ENCODE results near the gene NUDT22. TPM values are rescaled to one million over a fixed set of nuclear protein-coding genes. Genes with fewer than 3 reads are reported as not detected.

The NUDT22 gene
- total RNA-seq, 2 donors from 2014 or later = 58.8 to 82.0 TPM

DNA sequence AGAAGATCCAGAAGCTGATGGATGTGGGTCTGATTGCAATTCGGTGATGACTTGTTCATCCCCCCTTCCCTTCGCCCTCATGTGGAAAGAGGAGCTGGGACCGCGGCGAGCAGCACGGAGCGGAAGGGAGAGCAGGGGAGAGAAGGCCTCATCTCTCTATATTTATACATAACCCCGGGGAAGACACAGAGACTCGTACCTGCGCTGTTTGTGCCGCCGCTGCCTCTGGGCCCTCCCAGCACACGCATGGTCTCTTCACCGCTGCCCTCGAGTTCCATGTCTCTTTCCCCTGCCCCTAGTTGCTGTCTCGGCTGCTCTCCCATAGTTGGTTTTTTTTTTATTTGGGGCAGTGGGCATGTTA, 22.0 kb upstream of the NUDT22 start:
- intact Hi-C loops (cut with DNase I) = loop anchor here (5.0 to 10.0 kb wide), 2 partner anchors 98 to 101 kb away; partner anchors contain the start of genes CATSPERZ (in 2 of the 2) and ESRRA (in 1 of the 2)

GRCh38 chr11:64204464-64204989, 21.5 kb upstream of the NUDT22 start:
- ATAC-seq = peak; percentile 41 to 70
- intact Hi-C loops (cut with DNase I) = loop anchor here (5.0 to 10.0 kb wide), 2 partner anchors 98 to 100 kb away; partner anchors contain the start of genes CATSPERZ (in 2 of the 2) and ESRRA (in 1 of the 2)

More for the DNA sequence above, 22.0 kb upstream of the NUDT22 start:
- DNase-seq (no peak), ATAC-seq (no peak)

DNA sequence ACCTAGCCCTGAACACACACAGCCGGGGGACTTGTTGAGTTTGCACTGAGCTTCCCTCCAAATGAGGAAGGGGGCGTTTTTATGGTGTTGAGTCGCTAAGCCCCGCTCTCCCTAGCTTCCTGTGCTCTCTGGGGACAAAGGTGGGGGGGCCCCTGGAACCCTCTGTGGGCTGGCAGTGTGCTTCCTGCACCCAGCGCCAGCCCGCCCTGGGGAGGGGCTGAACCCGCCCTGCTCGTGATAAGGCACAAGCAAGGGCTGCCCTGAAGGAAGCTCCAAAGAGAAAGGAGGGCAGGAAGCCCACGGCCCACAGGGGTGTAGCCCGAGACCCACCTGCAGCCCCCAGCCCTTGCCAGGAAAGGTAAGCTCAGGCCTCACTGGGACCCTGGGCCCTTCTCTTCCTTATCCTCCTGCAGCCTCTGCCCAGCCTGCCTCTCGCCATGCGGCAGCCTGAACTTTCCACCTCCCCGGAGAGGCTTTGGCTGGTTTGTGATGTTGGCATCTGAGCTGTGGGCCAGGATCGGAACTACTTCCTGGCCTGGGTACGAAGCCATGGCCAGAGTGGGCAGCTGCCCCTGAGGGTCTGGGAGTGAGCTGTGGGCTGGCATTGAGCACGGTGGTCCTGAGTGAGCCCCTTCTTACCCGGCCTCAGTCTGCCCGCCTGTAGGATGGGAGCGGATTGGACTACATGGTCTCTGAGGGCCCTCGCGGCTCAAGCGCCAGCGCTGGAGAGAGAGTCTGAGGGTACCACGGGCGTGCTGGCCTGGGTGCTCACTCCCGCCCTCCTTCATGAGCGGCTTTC, 19.4 kb upstream of the NUDT22 start, which contains the start of gene FERMT3:
FERMT3 (plus strand) TSS at position 265 of the 799 bp plus-strand sequence. CDS start 644 bp downstream, outside the sequence.
- ATAC-seq (peak; percentile 45 to 54), DNase-seq (peak; percentile 81)
- intact Hi-C loops (cut with DNase I) = loop anchor here in 1 of 2 donors (10.0 kb wide), 1 partner anchor 98 kb away; the partner anchor contains the start of genes CATSPERZ and ESRRA

More at GRCh38 chr11:64204464-64204989, 21.5 kb upstream of the NUDT22 start:
- peak; percentile 89 for DNase-seq

GRCh38 chr11:64207256-64208085, 18.6 kb upstream of the NUDT22 start:
- intact Hi-C loops (cut with DNase I) = loop anchor here in 1 of 2 donors (10.0 kb wide), 1 partner anchor 97 kb away; the partner anchor contains the start of genes CATSPERZ and ESRRA
- peak; percentile 81 for DNase-seq
- ATAC-seq = peak; percentile 63 to 67

- intact Hi-C loops (cut with DNase I) = loop anchor here in 1 of 2 donors (10.0 kb wide), 1 partner anchor 97 kb away; the partner anchor contains the start of genes CATSPERZ and ESRRA
- DNase-seq (no peak), ATAC-seq (peak in 1 of 2 donors; percentile 2)
Measured at GRCh38 chr11:64208086-64208795, 17.8 kb upstream of the NUDT22 start.

DNA sequence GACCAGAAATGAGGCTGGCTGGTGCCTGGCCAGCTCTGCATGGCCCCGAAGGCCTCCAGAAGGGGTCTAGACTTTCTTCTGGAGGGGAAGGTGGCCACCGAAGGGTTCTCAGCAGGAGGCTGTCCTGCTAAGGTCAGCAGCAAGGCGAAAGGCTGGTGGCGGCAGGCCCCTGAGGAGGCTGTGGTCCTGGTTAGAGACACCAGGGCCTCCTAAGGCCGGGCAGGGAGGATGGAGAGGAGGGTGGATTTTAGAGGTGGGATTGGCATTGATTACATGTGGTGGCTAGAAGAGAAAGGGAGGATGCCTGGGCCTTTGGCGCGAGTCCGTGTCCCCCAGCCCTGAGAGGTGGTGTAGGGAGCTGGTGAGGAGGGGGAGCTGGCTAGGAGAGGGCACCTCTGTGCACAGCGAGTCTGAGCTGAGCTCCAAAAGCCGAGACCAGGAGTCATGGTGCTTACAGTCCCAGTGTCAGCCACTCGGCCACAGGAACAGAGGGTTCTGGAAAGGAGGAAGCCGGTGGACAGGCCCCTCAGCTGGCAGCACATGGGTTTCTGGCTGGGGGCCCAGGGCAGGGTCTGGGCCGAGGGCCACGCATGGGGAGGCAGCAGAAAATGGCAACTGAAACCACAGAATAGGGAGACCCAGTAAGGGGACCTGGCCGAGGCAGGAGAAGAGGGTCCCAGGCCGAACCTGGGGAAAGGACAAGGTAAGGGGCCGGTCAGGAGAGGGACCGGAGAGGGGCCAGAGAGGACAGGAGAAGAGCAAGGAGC, 17.1 kb upstream of the NUDT22 start:
- intact Hi-C loops (cut with DNase I) = loop anchor here in 1 of 2 donors (10.0 kb wide), 1 partner anchor 96 kb away; the partner anchor contains the start of genes CATSPERZ and ESRRA
- DNase-seq (no peak), ATAC-seq (no peak)

GRCh38 chr11:64209563-64209843, 16.6 kb upstream of the NUDT22 start:
- no peak for ATAC-seq
- intact Hi-C loops (cut with DNase I) = loop anchor here in 1 of 2 donors (10.0 kb wide), 1 partner anchor 95 kb away; the partner anchor contains the start of genes CATSPERZ and ESRRA
- DNase-seq = no peak

- ATAC-seq (no peak), DNase-seq (no peak)
- intact Hi-C loops (cut with DNase I) = no loop called here
Measured at GRCh38 chr11:64210301-64211020, 15.6 kb upstream of the NUDT22 start.

DNA sequence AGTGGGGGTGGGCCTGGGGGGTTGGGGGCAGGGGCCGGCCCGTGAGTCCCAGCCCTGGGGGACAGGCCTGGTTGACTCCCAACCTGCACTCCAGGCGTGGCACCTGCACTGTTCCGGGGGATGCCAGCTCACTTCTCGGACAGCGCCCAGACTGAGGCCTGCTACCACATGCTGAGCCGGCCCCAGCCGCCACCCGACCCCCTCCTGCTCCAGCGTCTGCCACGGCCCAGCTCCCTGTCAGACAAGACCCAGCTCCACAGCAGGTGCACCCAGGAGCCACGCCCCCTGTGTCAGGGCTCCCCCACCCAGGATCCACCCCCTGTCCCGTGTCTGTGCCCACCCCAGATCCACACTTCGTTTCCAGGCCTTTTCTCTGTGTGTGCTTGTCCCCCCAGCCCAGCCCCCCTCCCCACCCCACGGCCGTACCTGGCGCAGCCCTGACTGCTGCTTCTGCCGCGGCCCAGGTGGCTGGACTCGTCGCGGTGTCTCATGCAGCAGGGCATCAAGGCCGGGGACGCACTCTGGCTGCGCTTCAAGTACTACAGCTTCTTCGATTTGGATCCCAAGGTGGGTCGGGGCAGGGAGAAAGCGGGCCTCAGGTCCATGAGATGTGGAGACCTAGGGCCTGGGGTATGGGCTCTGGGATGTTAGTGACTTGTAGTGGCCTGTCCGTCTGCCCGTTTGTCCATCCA, 14.7 kb upstream of the NUDT22 start:
- intact Hi-C loops (cut with DNase I) = no loop called here
- DNase-seq = no peak
- no peak for ATAC-seq

GRCh38 chr11:64216879-64217278, 9.2 kb upstream of the NUDT22 start:
- intact Hi-C loops (cut with DNase I) = no loop called here
- DNase-seq (no peak), ATAC-seq (no peak)

DNA sequence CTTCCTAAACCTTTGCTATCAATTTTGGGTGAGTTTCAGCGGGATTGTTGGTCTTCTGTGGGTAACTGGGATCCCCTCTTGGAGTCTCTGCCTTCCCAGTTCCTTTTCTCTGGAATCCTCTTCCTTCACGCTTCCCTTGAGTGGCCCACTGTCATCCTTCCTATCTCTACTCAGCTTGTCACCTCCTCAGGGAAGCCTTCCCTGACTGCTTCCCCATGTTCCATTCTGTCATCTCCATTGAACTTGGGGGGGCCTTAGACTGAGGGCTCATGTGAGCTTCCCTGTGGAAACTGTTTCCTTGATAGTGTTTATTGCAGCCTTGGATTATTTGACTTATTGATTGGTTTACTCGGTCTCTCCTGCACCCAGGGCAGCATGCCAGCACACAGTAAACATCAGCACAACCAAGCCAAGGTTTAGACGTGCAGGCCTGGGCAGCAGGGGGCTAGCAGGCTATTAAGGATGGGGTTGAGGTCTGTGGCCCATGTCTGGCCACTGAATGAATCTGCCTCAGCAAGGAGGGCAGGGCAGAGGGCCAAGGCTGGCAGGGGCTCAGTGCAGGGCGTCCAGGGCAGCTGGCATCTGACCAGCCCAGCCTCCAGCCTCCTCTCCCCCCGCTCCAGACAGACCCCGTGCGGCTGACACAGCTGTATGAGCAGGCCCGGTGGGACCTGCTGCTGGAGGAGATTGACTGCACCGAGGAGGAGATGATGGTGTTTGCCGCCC, 7.3 kb upstream of the NUDT22 start:
- ATAC-seq (no peak), DNase-seq (no peak)

GRCh38 chr11:64219354-64219684, 6.8 kb upstream of the NUDT22 start:
- ATAC-seq (no peak), DNase-seq (no peak)
- intact Hi-C loops (cut with DNase I) = no loop called here

More for the DNA sequence above, 7.3 kb upstream of the NUDT22 start:
- intact Hi-C loops (cut with DNase I) = no loop called here

DNA sequence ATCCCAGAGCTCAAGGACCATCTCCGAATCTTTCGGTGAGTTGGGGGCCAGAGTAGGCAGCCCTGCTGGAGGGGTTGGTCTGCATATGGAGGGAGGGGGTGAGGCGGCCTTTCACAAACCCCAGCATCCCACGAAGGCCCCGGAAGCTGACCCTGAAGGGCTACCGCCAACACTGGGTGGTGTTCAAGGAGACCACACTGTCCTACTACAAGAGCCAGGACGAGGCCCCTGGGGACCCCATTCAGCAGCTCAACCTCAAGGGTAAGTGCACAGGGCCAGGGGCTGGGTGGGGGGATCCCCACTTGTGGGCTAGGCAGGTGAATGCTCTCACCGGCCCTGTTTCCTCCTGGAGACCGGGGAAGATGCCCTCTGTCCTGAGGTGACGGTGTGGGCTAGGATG, 6.3 kb upstream of the NUDT22 start:
- intact Hi-C loops (cut with DNase I) = no loop called here
- no peak for DNase-seq
- ATAC-seq = no peak

DNA sequence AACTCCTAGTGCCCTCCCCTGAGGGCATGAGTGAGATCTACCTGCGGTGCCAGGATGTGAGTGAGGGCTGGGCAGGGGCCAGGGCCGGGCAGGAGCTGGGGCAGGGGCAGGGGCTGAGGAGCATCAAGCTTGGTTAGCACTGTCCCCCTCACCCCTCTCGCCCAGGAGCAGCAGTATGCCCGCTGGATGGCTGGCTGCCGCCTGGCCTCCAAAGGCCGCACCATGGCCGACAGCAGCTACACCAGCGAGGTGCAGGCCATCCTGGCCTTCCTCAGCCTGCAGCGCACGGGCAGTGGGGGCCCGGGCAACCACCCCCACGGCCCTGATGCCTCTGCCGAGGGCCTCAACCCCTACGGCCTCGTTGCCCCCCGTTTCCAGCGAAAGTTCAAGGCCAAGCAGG, 5.8 kb upstream of the NUDT22 start:
- no peak for ATAC-seq
- DNase-seq = no peak
- intact Hi-C loops (cut with DNase I) = no loop called here

DNA sequence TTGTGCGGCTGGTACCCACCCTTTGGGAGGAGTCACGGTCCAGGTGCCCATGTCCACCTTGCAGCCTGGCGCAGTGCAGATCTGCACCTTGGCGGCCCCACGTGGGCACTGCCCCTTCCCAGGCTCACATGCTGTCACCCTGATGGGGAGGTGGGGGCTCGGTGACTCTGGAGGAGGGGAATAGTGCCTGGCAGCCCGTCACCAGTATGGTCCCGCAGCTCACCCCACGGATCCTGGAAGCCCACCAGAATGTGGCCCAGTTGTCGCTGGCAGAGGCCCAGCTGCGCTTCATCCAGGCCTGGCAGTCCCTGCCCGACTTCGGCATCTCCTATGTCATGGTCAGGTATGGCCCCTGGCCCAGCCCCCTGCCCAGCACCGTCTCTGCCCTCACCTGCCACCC, 5.3 kb upstream of the NUDT22 start:
- peak; percentile 22 for DNase-seq
- no peak for ATAC-seq
- intact Hi-C loops (cut with DNase I) = no loop called here

- no peak for DNase-seq
- ATAC-seq = no peak
- intact Hi-C loops (cut with DNase I) = no loop called here
Measured at GRCh38 chr11:64222651-64223000, 3.4 kb upstream of the NUDT22 start.
